HG02623 (cell line): ENCODE data around the gene CHIT1.
A peak's percentile ranks its signal among the peaks of the same experiment; 100 is the strongest.

Source experiments
- ATAC-seq: cut with Tn5 transposase; IDR thresholded peaks from one replicate; pipeline ENCODE4 v1.9.1; 2021; ENCODE audit warnings: moderate library complexity; ENCODE audit not compliant: unreplicated experiment

Gene CHIT1

GRCh38 chr1:203229471-203230135 is at the start of gene CHIT1:
Gene CHIT1 (minus strand): TSS chr1:203229673. CDS start chr1:203229636, 37 bp downstream.
- no peak for ATAC-seq

- no peak for ATAC-seq
Measured at GRCh38 chr1:203278885-203279406, 49.5 kb upstream of the CHIT1 start.

- ATAC-seq, result no peak
Measured at GRCh38 chr1:203278082-203278884, 48.8 kb upstream of the CHIT1 start.

GRCh38 chr1:203276916-203277545 is 47.6 kb upstream of the CHIT1 start:
- ATAC-seq, result no peak

GRCh38 chr1:203276408-203276807 is 46.9 kb upstream of the CHIT1 start:
- ATAC-seq, result no peak

- no peak for ATAC-seq
Measured at GRCh38 chr1:203275656-203276272, 46.3 kb upstream of the CHIT1 start.

GRCh38 chr1:203274603-203275381 is 45.3 kb upstream of the CHIT1 start:
- ATAC-seq, result no peak

- no peak for ATAC-seq
Measured at GRCh38 chr1:203273869-203274602, 44.6 kb upstream of the CHIT1 start.

- ATAC-seq, result peak; percentile 40
Measured at GRCh38 chr1:203273206-203273868, 43.9 kb upstream of the CHIT1 start.

GRCh38 chr1:203272633-203273205 is 43.2 kb upstream of the CHIT1 start:
- no peak for ATAC-seq

GRCh38 chr1:203271962-203272632 is 42.6 kb upstream of the CHIT1 start:
- ATAC-seq, result no peak

- ATAC-seq, result peak; percentile 37
Measured at GRCh38 chr1:203271018-203271743, 41.7 kb upstream of the CHIT1 start.

- no peak for ATAC-seq
Measured at GRCh38 chr1:203270448-203270847, 41.0 kb upstream of the CHIT1 start.

GRCh38 chr1:203269654-203270020 is 40.2 kb upstream of the CHIT1 start:
- no peak for ATAC-seq

GRCh38 chr1:203268901-203269653 is 39.6 kb upstream of the CHIT1 start:
- ATAC-seq, result no peak

- ATAC-seq, result no peak
Measured at GRCh38 chr1:203267912-203268311, 38.4 kb upstream of the CHIT1 start.

- ATAC-seq, result peak; percentile 49
Measured at GRCh38 chr1:203267347-203267846, 37.9 kb upstream of the CHIT1 start.
